ENCODE results near the gene TTC4. TPM values are rescaled to one million over a fixed set of nuclear protein-coding genes. Genes with fewer than 3 reads are reported as not detected.

The TTC4 gene
- total RNA-seq, 8 experiments from 2014 or later: 22.2 to 38.2 (median 27.3) TPM

DNA sequence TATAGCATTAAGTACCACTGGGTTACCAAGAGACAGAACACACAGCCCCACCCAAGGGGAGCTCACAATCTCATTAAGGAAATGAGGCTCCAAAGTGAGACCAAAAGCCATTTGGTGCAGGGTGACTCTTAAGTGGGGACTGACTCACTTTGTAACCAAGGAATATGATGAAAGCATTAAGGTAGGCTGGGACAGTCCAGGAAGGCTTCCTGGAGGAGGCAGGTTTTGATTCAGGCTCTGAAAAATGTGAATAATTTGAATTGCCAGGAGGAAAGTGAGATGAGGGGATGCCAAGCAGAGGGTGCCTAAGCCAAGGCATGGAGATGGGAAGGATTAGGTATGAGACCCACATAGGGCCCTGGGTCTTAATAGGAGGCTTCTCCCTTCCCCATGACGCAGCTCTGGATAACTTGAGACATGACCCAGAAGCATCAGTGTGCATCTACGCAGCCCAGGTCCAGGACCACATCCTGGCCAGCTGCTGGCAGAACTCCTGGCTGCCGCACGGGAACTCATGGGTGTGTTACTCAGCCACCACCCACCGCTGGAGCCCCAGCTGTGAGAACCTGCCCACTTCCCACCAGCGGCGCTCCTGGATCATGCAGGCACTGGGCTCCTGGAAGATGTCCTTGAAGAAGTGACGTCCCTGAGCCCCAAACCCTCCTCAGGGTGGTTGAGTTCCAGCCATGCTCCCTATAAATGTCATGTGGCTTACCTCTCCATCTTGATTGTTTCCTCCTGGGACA lies 5.9 kb upstream of the TTC4 start:
- Histone ChIP-seq H3K27ac (no peak overlapping the region), H3K4me3 (no peak overlapping the region), H3K4me1 (replicated peaks in 1 of 2) (no peaks in the 10 kb centered on the region)
- 50 to 90% (median 65%) methylated on average over 1 to 8 of the region's 8 CpGs; no CpG with 5 or more reads in 4 of the 10 experiments for WGBS, 10 experiments
- ATAC-seq (replicated peaks in 6 of 8): peak in 1 of 8 experiments; percentile 78
- in situ Hi-C loops (cut with MboI; ENCODE audit: low pct_unique_long_range_greater_than_20kb in 2 of 9, low sequenced_read_pairs in 9 of 9, unreplicated experiment in 9 of 9): no loop called here

DNA sequence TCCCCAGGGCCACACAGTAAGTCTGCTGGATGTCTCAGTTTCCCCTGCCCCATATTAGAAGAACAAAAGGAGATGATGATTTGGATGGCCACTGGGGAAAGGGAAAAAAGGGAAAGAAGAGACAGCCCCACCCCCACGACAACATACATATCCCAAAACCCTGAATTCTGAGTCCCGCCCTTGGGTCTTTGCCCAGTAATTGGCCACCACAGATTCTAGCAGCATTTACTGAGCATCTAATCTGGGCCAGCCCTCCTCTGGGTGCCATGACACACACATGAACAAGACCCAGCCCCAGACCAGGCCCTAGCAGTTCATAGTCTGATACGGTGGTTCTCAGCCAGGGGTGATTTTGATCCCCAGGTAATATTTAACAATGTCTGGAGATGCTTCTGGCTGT lies 5.2 kb upstream of the TTC4 start:
- peak in 2 of 8 experiments; percentile 62 to 66 for ATAC-seq (replicated peaks in 6 of 8)
- Histone ChIP-seq H3K4me1 (replicated peaks in 1 of 2) (peaks cover 2 to 3% of the 10 kb centered on the region in 2 donors), H3K4me3 (no peak overlapping the region), H3K27ac (no peak overlapping the region)
- in situ Hi-C loops (cut with MboI; ENCODE audit: low pct_unique_long_range_greater_than_20kb in 2 of 9, low sequenced_read_pairs in 9 of 9, unreplicated experiment in 9 of 9): no loop called here
- 0 to 83% (median 63%) methylated on average over 1 to 3 of the region's 3 CpGs; no CpG with 5 or more reads in 5 of the 10 experiments for WGBS, 10 experiments

DNA sequence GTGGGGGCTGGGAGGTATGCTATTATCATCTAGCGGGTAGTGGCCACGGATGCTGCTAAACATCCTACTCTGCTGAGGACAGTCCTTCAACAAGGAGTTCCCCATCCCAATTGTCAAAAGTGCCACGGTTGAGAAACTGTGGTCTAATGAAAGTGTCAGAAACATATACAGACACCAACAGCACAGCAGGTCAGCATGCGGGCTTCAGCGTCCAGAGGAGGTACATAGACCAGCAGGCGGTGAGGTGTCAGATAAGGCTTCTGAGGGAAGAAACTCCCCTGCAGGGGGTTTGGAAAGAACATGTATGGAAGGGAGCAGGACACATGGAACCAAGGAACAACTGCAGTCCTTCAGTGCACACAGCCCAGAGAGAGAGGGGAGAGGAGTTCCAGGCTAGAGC lies 4.8 kb upstream of the TTC4 start:
- ATAC-seq (replicated peaks in 6 of 8): no peak
- H3K27ac ChIP-seq: no peak overlapping the region
- WGBS, 10 experiments: 60 to 100% (median 73%) methylated on average over 1 to 6 of the region's 6 CpGs; no CpG with 5 or more reads in 3 of the 10 experiments
- H3K4me1 ChIP-seq (replicated peaks in 1 of 2): peaks cover 3% of the 10 kb centered on the region in 2 donors
- in situ Hi-C loops (cut with MboI; ENCODE audit: low pct_unique_long_range_greater_than_20kb in 2 of 9, low sequenced_read_pairs in 9 of 9, unreplicated experiment in 9 of 9): no loop called here
- H3K4me3 ChIP-seq: no peak overlapping the region

DNA sequence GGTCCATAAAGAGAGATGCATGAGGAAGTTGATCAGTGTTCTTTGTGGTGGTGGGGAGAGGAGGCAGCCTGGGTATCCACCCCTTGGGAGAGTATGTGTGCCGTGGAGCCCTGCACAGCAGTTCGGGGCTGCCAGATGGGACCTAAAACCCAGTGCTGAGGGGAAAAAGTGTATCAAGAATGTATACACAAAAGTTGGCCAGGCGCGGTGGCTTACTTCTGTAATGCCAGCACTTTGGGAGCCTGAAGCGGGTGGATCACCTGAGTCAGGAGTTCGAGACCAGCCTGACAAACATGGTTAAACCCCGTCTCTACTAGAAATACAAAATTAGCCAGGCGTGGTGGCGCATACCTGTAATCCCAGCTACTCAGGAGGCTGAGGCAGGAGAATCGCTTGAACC lies 4.1 kb upstream of the TTC4 start:
- peaks cover 5 to 6% of the 10 kb centered on the region in 2 donors for H3K4me1 ChIP-seq (replicated peaks in 1 of 2)
- no peak overlapping the region for H3K4me3 ChIP-seq
- in situ Hi-C loops (cut with MboI; ENCODE audit: low pct_unique_long_range_greater_than_20kb in 2 of 9, low sequenced_read_pairs in 9 of 9, unreplicated experiment in 9 of 9): no loop called here
- ATAC-seq (replicated peaks in 6 of 8): no peak
- 68 to 100% (median 88%) methylated on average over 2 to 10 of the region's 10 CpGs; no CpG with 5 or more reads in 1 of the 10 experiments for WGBS, 10 experiments
- no peak overlapping the region for H3K27ac ChIP-seq

DNA sequence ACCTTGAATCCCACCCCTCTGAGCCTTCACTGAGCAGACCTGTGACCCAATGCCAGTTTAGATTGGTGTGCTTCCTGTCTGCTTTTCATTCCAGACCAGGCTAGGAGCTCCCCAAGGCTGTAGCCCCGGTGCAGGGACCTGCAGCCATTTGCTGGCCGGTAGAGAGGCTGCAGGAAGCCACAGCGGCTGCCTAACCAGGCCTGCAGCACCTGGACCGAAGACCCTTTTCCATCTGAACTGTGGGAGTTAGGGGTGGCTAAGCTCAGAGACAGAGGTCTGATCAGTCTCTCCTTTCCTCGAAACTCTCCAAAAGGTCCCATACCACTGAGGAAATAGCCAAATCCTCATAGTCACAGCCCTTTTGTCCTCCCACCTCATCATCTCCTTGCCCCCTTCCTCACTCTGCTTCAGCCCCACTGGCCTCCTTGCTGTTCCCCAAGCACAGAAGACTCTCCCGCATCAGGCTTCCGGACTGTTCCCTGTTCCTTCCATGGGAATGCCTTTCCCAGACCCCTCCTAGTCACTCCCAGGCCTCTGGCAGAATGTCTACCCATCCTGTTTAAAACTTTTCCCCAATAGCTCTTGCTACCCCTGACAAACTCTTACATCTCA lies 674 bp upstream of the TTC4 start:
- Histone ChIP-seq H3K4me1 (replicated peaks in 1 of 2) (peaks cover 8 to 9% of the 10 kb centered on the region in 2 donors), H3K27ac (no peak overlapping the region), H3K4me3 (peak overlapping the region; percentile 66 to 97 (median 86))
- ATAC-seq (replicated peaks in 6 of 8): no peak
- 80 to 100% (median 97%) methylated on average over 1 to 7 of the region's 7 CpGs; no CpG with 5 or more reads in 3 of the 10 experiments for WGBS, 10 experiments
- in situ Hi-C loops (cut with MboI; ENCODE audit: low pct_unique_long_range_greater_than_20kb in 2 of 9, low sequenced_read_pairs in 9 of 9, unreplicated experiment in 9 of 9): no loop called here

DNA sequence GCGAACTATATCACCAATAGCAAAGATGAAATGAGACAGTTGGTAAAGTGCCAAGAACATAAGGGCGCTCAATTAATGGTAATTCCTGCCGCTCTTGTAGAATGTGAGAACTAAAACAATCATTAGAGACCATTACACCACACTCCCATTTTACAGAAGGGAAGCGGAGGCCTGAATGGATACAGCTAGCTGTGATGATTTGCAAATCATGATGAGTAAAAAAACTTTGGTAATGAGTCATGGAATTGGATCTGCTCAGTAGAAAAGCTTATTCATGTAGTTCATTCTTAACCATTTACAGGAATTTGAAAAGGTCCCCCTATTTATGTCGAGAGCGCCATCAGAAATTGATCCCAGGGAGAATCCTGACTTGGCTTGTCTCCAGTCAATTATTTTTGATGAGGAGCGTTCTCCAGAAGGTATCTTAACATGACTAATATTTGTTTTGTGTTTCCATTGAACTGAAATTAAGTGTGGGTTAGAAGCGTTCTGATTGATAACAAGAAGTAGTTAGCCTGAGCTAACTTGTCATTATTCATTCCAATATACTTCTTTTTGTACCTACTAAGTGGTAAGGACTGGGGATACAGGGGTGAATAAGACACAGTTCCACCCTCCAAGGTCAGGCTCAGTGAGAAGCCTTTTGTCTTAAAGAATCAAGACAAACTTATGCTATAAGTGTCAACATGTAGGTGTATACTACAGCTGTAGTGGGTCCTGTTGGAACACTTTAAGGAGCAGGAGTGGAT lies 812 bp downstream of the TTC4 start:
- Histone ChIP-seq H3K4me1 (replicated peaks in 1 of 2) (peaks cover 8 to 9% of the 10 kb centered on the region in 2 donors), H3K4me3 (peak overlapping the region; percentile 66 to 97 (median 86)), H3K27ac (no peak overlapping the region)
- in situ Hi-C loops (cut with MboI; ENCODE audit: low pct_unique_long_range_greater_than_20kb in 2 of 9, low sequenced_read_pairs in 9 of 9, unreplicated experiment in 9 of 9): no loop called here
- peak in 2 of 8 experiments; percentile 67 to 69 for ATAC-seq (replicated peaks in 6 of 8)
- 0 to 92% (median 39%) methylated on average over 2 to 8 of the region's 8 CpGs for WGBS, 10 experiments

DNA sequence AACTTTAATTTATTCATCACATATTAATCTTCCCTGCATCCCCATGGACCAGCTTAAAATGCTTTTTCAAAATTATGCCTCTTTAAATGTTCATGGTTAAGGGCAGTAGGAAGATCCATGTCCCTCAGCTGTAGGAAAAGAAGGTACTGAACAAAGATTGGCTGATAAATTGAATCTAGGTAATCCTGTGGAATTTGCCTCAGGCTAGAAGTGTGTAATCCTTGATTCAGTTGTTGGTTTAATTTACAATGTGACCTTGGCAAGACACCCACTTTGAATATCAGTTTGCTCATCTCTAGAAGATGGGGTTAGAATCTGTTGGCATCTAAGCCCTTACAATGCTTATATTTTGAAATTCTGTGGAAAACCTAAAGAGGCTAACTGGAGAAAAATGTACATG lies 6.1 kb downstream of the TTC4 start:
- ATAC-seq (replicated peaks in 6 of 8): no peak
- peaks cover under 1 to 2% of the 10 kb centered on the region in 2 donors for H3K4me1 ChIP-seq (replicated peaks in 1 of 2)
- no peak overlapping the region for H3K27ac ChIP-seq
- no peak overlapping the region for H3K4me3 ChIP-seq
- in situ Hi-C loops (cut with MboI; ENCODE audit: low pct_unique_long_range_greater_than_20kb in 2 of 9, low sequenced_read_pairs in 9 of 9, unreplicated experiment in 9 of 9): no loop called here

DNA sequence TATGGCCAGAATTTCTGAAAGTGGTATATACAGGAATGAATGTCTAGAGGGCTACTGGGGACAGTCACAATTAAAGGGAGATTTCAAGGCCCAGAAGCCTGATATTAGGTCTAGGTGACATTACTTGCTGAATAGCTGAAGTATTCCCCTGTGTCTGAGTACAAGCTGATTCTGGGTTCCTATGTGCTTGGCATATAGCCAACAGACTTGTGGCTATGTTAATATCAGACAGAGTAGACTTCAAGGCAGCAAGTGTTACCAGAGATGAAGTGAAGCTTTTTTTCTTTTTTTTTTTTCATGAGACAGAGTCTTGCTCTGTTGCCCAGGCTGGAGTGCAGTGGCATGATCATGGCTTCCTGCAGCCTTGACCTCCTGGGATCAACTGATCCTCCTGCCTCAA lies 8.3 kb downstream of the TTC4 start:
- ATAC-seq (replicated peaks in 6 of 8): no peak
- H3K4me1 ChIP-seq (replicated peaks in 1 of 2): no peaks in the 10 kb centered on the region
- H3K4me3 ChIP-seq: no peak overlapping the region
- in situ Hi-C loops (cut with MboI; ENCODE audit: low pct_unique_long_range_greater_than_20kb in 2 of 9, low sequenced_read_pairs in 9 of 9, unreplicated experiment in 9 of 9): no loop called here
- H3K27ac ChIP-seq: no peak overlapping the region

DNA sequence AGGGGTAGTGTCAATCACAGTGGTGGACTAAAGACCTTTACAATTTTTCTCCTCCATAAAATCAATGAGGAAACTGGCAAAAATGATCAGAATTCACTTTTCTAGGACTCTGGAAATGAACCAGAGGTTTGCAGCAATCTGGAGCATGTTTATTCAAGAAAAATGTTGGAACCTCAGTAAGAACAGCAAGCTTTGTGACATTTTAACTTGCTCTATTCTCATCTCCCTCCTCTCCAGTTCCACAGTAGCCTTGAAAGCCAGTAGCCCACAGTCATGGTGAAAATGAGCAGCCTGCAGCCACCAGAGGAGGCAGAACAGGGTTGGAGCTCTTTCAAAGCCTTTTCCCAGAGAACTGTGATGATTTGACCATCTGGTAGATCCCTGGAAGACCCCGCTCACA lies 9.1 kb downstream of the TTC4 start:
- in situ Hi-C loops (cut with MboI; ENCODE audit: low pct_unique_long_range_greater_than_20kb in 2 of 9, low sequenced_read_pairs in 9 of 9, unreplicated experiment in 9 of 9): no loop called here
- H3K4me1 ChIP-seq (replicated peaks in 1 of 2): no peaks in the 10 kb centered on the region
- no peak for ATAC-seq (replicated peaks in 6 of 8)
- no peak overlapping the region for H3K27ac ChIP-seq
- 67 to 100% (median 100%) methylated on average over 1 of the region's 1 CpG; no CpG with 5 or more reads in 3 of the 10 experiments for WGBS, 10 experiments
- no peak overlapping the region for H3K4me3 ChIP-seq

DNA sequence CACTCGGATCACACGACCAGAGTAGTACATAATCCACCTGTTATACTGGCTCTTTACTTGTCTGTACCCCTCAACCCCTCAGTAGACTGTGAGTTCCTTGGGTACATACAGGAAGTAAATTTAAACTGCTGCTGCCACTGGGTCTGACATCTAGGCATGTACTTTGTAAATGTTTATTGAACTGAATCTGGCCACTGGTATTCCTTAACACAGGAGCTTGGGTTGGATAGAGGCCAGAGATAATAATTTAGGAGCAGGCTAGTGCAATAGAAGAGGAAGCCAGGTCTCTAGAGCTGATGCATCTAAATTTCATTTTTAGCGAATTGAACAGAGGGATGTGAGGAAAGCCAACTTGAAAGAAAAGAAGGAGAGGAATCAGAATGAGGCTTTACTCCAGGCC lies 12.4 kb downstream of the TTC4 start:
- H3K4me3 ChIP-seq: no peak overlapping the region
- no peak for ATAC-seq (replicated peaks in 6 of 8)
- no peak overlapping the region for H3K27ac ChIP-seq
- in situ Hi-C loops (cut with MboI; ENCODE audit: low pct_unique_long_range_greater_than_20kb in 2 of 9, low sequenced_read_pairs in 9 of 9, unreplicated experiment in 9 of 9): no loop called here
- WGBS, 10 experiments: 80 to 100% (median 90%) methylated on average over 1 to 3 of the region's 3 CpGs; no CpG with 5 or more reads in 1 of the 10 experiments
- no peaks in the 10 kb centered on the region for H3K4me1 ChIP-seq (replicated peaks in 1 of 2)

DNA sequence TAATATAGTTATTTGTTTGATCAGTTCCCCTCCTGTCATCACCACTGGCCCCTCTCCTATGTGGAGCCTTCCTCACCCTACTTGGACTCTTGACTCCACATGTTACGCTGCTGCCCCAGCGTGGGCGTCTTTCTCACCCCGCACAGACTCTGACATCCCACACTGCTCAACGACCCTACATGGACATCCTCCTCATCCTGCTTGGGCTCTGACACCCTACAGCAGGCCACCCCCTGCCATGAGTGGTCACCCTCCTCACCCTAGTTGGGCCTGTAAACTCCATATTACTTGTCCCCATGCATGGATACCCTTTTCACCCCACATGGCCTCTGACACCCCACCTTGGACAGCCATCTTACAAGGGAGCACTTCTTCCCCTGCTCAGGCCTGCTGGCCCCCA lies 21.0 kb downstream of the TTC4 start:
- H3K27ac ChIP-seq: no peak overlapping the region
- WGBS, 10 experiments: 84 to 100% (median 93%) methylated on average over 2 to 5 of the region's 5 CpGs; no CpG with 5 or more reads in 4 of the 10 experiments
- no peak overlapping the region for H3K4me3 ChIP-seq
- in situ Hi-C loops (cut with MboI; ENCODE audit: low pct_unique_long_range_greater_than_20kb in 2 of 9, low sequenced_read_pairs in 9 of 9, unreplicated experiment in 9 of 9): no loop called here
- ATAC-seq (replicated peaks in 6 of 8): no peak
- H3K4me1 ChIP-seq (replicated peaks in 1 of 2): no peaks in the 10 kb centered on the region

DNA sequence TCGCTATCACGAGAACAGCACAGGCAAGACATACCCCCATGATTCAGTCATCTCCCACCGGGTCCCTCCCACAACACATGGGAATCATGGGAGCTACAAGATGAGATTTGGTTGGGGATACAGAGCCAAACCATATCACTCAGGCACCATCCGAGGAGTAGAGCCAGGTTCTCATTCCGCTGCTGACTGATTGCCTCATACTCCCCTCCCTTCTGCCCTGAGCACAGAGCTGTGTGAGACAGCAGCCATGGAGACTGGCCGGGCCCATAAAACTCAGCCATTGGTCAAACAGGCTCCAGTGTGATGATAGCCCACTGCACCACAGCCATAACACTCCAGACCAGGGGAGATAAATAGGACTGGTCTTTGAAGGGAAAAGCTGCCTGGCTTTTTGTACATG lies 22.6 kb downstream of the TTC4 start:
- Histone ChIP-seq H3K4me3 (no peak overlapping the region), H3K27ac (no peak overlapping the region), H3K4me1 (replicated peaks in 1 of 2) (no peaks in the 10 kb centered on the region)
- peak in 1 of 8 experiments; percentile 12 for ATAC-seq (replicated peaks in 6 of 8)
- 93 to 100% (median 97%) methylated on average over 3 to 5 of the region's 6 CpGs; no CpG with 5 or more reads in 6 of the 10 experiments for WGBS, 10 experiments
- in situ Hi-C loops (cut with MboI; ENCODE audit: low pct_unique_long_range_greater_than_20kb in 2 of 9, low sequenced_read_pairs in 9 of 9, unreplicated experiment in 9 of 9): no loop called here

DNA sequence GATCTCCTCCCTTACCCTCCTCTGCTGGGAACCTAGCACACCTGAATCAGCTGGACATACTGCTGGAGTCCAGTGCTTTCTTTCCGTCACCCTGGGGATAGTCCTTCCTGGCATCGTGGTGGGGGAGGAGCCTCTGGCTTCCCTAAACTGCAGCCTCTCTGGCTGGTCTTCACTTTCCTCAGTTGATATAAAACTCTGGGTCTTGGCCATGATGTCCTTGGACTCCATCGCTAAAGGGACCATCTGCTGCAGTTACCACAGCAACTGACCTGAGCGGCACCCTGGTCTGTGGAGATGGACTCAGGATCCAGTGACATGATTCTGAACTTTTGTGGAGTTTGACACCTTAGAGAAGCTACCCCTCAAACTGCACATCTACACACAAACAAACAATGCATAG lies 25.9 kb downstream of the TTC4 start:
- in situ Hi-C loops (cut with MboI; ENCODE audit: low pct_unique_long_range_greater_than_20kb in 2 of 9, low sequenced_read_pairs in 9 of 9, unreplicated experiment in 9 of 9): no loop called here
- ATAC-seq (replicated peaks in 6 of 8): no peak
- 90 to 100% (median 95%) methylated on average over 1 to 3 of the region's 4 CpGs; no CpG with 5 or more reads in 5 of the 10 experiments for WGBS, 10 experiments
- Histone ChIP-seq H3K4me1 (replicated peaks in 1 of 2) (no peaks in the 10 kb centered on the region), H3K27ac (no peak overlapping the region), H3K4me3 (no peak overlapping the region)

All from motor neuron (in vitro differentiated cells).